Duodenal mucosa (tissue), 2 donors: ENCODE results near the gene CCR5AS.
"Not testable (repeated sequence)": the region's sequence is repeated elsewhere in the genome, so short reads cannot be mapped to it uniquely, and the experiment has no call there.

ENCODE experiments used
- H3K27ac ChIP-seq: one replicate; pipeline ENCODE4 v1.7.0; 2013; ENCODE audit warnings: low read depth, low read length
- H3K27me3 ChIP-seq, 2 donors: one replicate each; pipeline ENCODE4 v1.7.0; 2013; ENCODE audit warnings: low read length in 2 of 2, control low read depth in 1 of 2; ENCODE audit not compliant: insufficient read depth in 2 of 2, control insufficient read depth in 1 of 2
- H3K36me3 ChIP-seq, 2 donors: one replicate each; pipeline ENCODE4 v1.7.0; 2013; ENCODE audit warnings: low read length in 2 of 2, control low read depth in 1 of 2; ENCODE audit not compliant: insufficient read depth in 2 of 2, control insufficient read depth in 1 of 2
- H3K4me1 ChIP-seq, 2 donors: one replicate each; pipeline ENCODE4 v1.7.0; 2013; ENCODE audit warnings: low read length in 2 of 2, control low read depth in 1 of 2; ENCODE audit not compliant: insufficient read depth in 2 of 2, control insufficient read depth in 1 of 2
- H3K4me3 ChIP-seq, 2 donors: one replicate each; pipeline ENCODE4 v1.7.0; 2013; ENCODE audit warnings: low read length in 2 of 2, low read depth in 1 of 2
- H3K9ac ChIP-seq, 2 donors: one replicate each; pipeline ENCODE4 v1.7.0; 2013; ENCODE audit warnings: low read length in 2 of 2, low read depth in 1 of 2
- H3K9me3 ChIP-seq, 2 donors: one replicate each; pipeline ENCODE4 v1.7.0; 2013; ENCODE audit warnings: low read length in 2 of 2, control low read depth in 1 of 2; ENCODE audit not compliant: control insufficient read depth in 1 of 2

Gene CCR5AS

DNA sequence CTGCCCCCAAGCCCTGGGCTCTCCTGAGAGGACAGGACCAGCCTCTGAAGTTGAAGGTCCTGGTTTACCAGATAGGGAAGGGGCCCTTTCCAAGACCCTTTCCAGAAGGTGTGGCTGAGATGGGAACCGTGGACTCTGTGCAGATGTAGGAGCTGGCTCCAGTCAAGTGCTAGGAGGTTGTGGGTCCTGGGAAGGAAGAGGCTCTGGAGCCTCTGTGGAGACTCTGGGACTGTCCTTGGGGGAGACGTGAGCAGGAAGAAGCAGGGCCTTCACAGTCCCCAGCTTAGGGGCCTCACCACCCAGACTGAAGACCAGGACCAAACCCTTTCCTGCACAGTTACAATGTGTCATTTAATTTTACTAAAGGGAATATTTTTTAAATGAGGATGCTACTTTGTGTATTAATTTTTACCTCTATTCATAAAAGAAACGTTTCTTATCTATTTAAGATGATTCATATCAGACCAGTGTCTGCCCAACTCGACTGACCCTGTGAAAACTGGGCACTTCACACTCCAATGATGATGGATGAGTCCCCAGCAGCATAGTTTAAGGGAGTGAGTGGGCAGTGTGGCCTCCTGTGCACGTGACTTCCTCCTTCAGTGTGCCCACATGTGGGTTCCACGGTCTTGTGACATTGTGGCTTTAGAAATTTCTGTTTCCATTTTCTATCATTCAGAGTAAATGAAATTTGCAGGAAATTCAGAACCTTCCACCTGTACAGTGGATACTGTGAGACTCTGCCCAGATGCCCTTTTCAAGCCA, 10.9 kb downstream of the CCR5AS start:
- Histone ChIP-seq H3K27ac (no peak overlapping the region), H3K4me1 (peaks cover 6 to 7% of the 10 kb centered on the region in 2 donors), H3K9ac (no peak overlapping the region), H3K27me3 (no peaks in the 10 kb centered on the region), H3K36me3 (no peaks in the 10 kb centered on the region), H3K4me3 (no peak overlapping the region), H3K9me3 (no peaks in the 10 kb centered on the region)

GRCh38 chr3:46395210-46395661, 11.6 kb downstream of the CCR5AS start:
- H3K4me1 ChIP-seq, result peaks cover 6 to 7% of the 10 kb centered on the region in 2 donors
- H3K27me3 ChIP-seq, result no peaks in the 10 kb centered on the region
- H3K4me3 ChIP-seq, result no peak overlapping the region
- H3K36me3 ChIP-seq, result no peaks in the 10 kb centered on the region
- no peaks in the 10 kb centered on the region for H3K9me3 ChIP-seq
- no peak overlapping the region for H3K9ac ChIP-seq
- H3K27ac ChIP-seq, result no peak overlapping the region

GRCh38 chr3:46393554-46394434, 13.1 kb downstream of the CCR5AS start:
- Histone ChIP-seq H3K27me3 (no peaks in the 10 kb centered on the region), H3K4me3 (no peak overlapping the region), H3K9me3 (no peaks in the 10 kb centered on the region)

DNA sequence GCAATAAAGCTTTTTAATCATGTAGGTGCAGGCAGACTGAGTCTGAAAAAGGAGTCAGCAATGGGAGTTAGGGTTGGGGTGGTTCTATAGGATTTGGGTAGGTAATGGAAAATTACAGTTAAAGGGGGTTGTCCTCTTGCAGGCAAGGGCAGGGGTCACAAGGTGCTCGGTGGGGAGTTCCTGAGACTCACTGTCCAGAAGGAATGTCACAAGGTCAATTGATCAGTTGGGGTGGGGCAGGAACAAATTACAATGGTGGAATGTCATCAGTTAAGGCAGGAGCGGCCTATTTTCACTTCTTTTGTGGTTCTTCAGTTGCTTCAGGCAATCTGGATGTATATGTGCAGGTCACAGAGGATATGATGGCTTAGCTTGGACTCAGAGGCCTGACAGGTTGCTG, 13.9 kb downstream of the CCR5AS start:
- no peak overlapping the region for H3K4me3 ChIP-seq
- no peak overlapping the region for H3K27ac ChIP-seq
- no peaks in the 10 kb centered on the region for H3K36me3 ChIP-seq
- no peaks in the 10 kb centered on the region for H3K27me3 ChIP-seq
- peaks cover 6 to 7% of the 10 kb centered on the region in 2 donors for H3K4me1 ChIP-seq
- no peak overlapping the region for H3K9ac ChIP-seq
- no peaks in the 10 kb centered on the region for H3K9me3 ChIP-seq

More at GRCh38 chr3:46393554-46394434, 13.1 kb downstream of the CCR5AS start:
- H3K36me3 ChIP-seq, result no peaks in the 10 kb centered on the region
- peaks cover 6 to 7% of the 10 kb centered on the region in 2 donors for H3K4me1 ChIP-seq
- no peak overlapping the region for H3K27ac ChIP-seq
- H3K9ac ChIP-seq, result no peak overlapping the region

DNA sequence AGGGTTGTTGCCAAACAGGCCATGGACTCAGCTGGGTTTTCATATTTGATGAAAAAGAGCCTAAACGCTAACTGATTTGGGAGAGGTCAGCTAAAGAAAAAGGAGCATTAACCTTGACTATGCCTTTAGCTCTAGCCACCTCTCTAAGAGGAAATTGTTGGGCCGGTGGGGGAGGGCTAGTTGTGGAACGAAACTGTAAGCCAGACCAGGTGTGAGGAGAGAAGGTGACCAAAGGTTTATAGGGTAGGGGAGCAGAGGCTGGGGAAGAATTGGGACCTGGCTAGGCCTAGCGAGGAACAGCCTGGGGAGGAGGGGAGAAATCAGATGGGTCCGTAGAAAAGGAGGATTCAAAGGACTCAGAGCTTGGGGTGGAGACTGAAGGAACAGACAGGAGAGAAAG, 15.3 kb downstream of the CCR5AS start:
- not testable (repeated sequence) for H3K4me1 ChIP-seq, H3K9me3 ChIP-seq, H3K4me3 ChIP-seq, H3K9ac ChIP-seq, H3K36me3 ChIP-seq, H3K27ac ChIP-seq, H3K27me3 ChIP-seq

- Histone ChIP-seq H3K36me3 (no peaks in the 10 kb centered on the region), H3K4me1 (peaks cover 5 to 7% of the 10 kb centered on the region in 2 donors)
Observed at GRCh38 chr3:46389306-46389705, 17.6 kb downstream of the CCR5AS start.

GRCh38 chr3:46388847-46389246, 18.0 kb downstream of the CCR5AS start:
- not testable (repeated sequence) for H3K27me3 ChIP-seq, H3K9ac ChIP-seq, H3K27ac ChIP-seq, H3K4me3 ChIP-seq, H3K9me3 ChIP-seq, H3K4me1 ChIP-seq, H3K36me3 ChIP-seq

More at GRCh38 chr3:46389306-46389705, 17.6 kb downstream of the CCR5AS start:
- H3K27ac ChIP-seq, result no peak overlapping the region
- no peak overlapping the region for H3K4me3 ChIP-seq
- no peaks in the 10 kb centered on the region for H3K27me3 ChIP-seq
- H3K9me3 ChIP-seq, result no peaks in the 10 kb centered on the region
- H3K9ac ChIP-seq, result no peak overlapping the region

- H3K27ac ChIP-seq, result no peak overlapping the region
- H3K27me3 ChIP-seq, result no peaks in the 10 kb centered on the region
- H3K9me3 ChIP-seq, result no peaks in the 10 kb centered on the region
- peaks cover 20 to 23% of the 10 kb centered on the region in 2 donors for H3K4me1 ChIP-seq
- no peak overlapping the region for H3K9ac ChIP-seq
- H3K4me3 ChIP-seq, result no peak overlapping the region
- no peaks in the 10 kb centered on the region for H3K36me3 ChIP-seq
Observed at GRCh38 chr3:46386205-46386604, 20.7 kb downstream of the CCR5AS start.

GRCh38 chr3:46383951-46384330, 22.9 kb downstream of the CCR5AS start:
- Histone ChIP-seq H3K27ac (no peak overlapping the region), H3K36me3 (no peaks in the 10 kb centered on the region), H3K9ac (no peak overlapping the region), H3K9me3 (no peaks in the 10 kb centered on the region), H3K4me3 (no peak overlapping the region), H3K27me3 (no peaks in the 10 kb centered on the region), H3K4me1 (peaks cover 29 to 31% of the 10 kb centered on the region in 2 donors)
